ENCODE data around the gene NSUN2. TPM values are rescaled to one million over a fixed set of nuclear protein-coding genes. Genes with fewer than 3 reads are reported as not detected.

Gene NSUN2
- total and polyA plus RNA-seq, 2 of the 4 experiments (the other 2 are of a cell fraction), result 51.1 to 61.1 TPM

- H2BK120ac ChIP-seq (ENCODE audit: low read depth, low read length), result no peak overlapping the region
- no peak overlapping the region for H3K4ac ChIP-seq (ENCODE audit: low read depth, low read length)
- H3K9me1 ChIP-seq (ENCODE audit: insufficient read depth, low read length), result no peaks in the 10 kb centered on the region; the same call in 1 of the 2 replicates
- DNase-seq (peak; percentile 28), ATAC-seq (ENCODE audit: low read depth) (no peak)
- H2AFZ ChIP-seq (replicated peaks; ENCODE audit: low read length, poor library complexity), result no peak overlapping the region
- CTCF ChIA-PET, result no interaction called here
- H3K9me3 ChIP-seq (ENCODE audit: control insufficient read depth, insufficient read depth, low read length), result no peaks in the 10 kb centered on the region
- no peaks in the 10 kb centered on the region for H3K4me1 ChIP-seq (ENCODE audit: control insufficient read depth, insufficient read depth, low read length)
- H3K4me3 ChIP-seq (ENCODE audit: insufficient read depth, low read depth, low read length), result no peak overlapping the region
- H3K56ac ChIP-seq (ENCODE audit: extremely low read depth, insufficient read depth, low read length), result no peak overlapping the region
- H4K20me1 ChIP-seq (ENCODE audit: insufficient read depth, low read length), result no peaks in the 10 kb centered on the region
- H3K14ac ChIP-seq (replicated peaks; ENCODE audit: low read depth, low read length), result no peak overlapping the region
- no peak overlapping the region for H3K27ac ChIP-seq (ENCODE audit: insufficient read depth, low read length)
- BruUV-seq (replicated peaks), result no TSS peak
- H3K79me1 ChIP-seq (ENCODE audit: low read depth in 1 of 2, low read length in 2 of 2), result 0 out of 4 replicates have a peak, but pooled peaks cover 0 to under 1% of the 10 kb centered on the region in 2 experiments
- H3K18ac ChIP-seq (ENCODE audit: low read depth, low read length), result no peak overlapping the region
- no peak overlapping the region for H4K8ac ChIP-seq (ENCODE audit: low read depth in 2 of 2, low read length in 2 of 2)
- H2AK5ac ChIP-seq (ENCODE audit: low read depth, low read length), result no peak overlapping the region
- no peak overlapping the region for H2BK20ac ChIP-seq (ENCODE audit: low read depth, low read length)
- H3K9ac ChIP-seq (ENCODE audit: low read depth, low read length), result no peak overlapping the region
- no peak overlapping the region for H2AK9ac ChIP-seq (replicated peaks; ENCODE audit: low read depth, low read length, poor library complexity)
- no peak overlapping the region for H4K5ac ChIP-seq (ENCODE audit: low read depth, low read length)
- no CpG with 5 or more reads among the region's 3 CpGs for WGBS, 2 experiments (ENCODE audit: extremely low coverage in 2 of 2, insufficient read length in 1 of 2)
- no peaks in the 10 kb centered on the region for H3K27me3 ChIP-seq (ENCODE audit: control insufficient read depth, insufficient read depth, low read length)
- dilution Hi-C loops (cut with HindIII; ENCODE audit: low sequenced_read_pairs, unreplicated experiment), result no loop called here
- H2BK15ac ChIP-seq (ENCODE audit: low read depth, low read length), result no peak overlapping the region
- H3K23ac ChIP-seq (ENCODE audit: low read depth, low read length), result no peak overlapping the region
- POLR2A ChIA-PET (ENCODE audit: unreplicated experiment), result no interaction called here
- intact Hi-C loops (cut with micrococcal nuclease), result no loop called here
- in situ Hi-C loops (cut with MboI; ENCODE audit: low sequenced_read_pairs), result loop anchor here (10.0 kb wide), 1 partner anchor 218 kb away; the partner anchor contains the start of gene MED10
- peaks cover 6% of the 10 kb centered on the region; the same call in 1 of the 2 replicates for H3K36me3 ChIP-seq (ENCODE audit: control insufficient read depth, insufficient read depth, low read length)
- H3K4me2 ChIP-seq (ENCODE audit: low read depth, low read length), result no peak overlapping the region
- TF ChIP-seq CEBPB (IDR thresholded peaks at IDR 0.05; ENCODE audit: low read depth, low read length) (0 out of 2 replicates have a peak, but pooled peaks have one; percentile 8), MXI1 (IDR thresholded peaks at IDR 0.05; ENCODE audit: borderline replicate concordance, low read depth, low read length) (no peak)
- no peak overlapping the region for H4K91ac ChIP-seq (ENCODE audit: insufficient read depth, low read depth, low read length)
- no peak overlapping the region for H2BK5ac ChIP-seq (ENCODE audit: low read depth, low read length, poor library complexity, severe bottlenecking)
Observed at GRCh38 chr5:6592601-6593000, 40.2 kb downstream of the NSUN2 start.
